Measurements from ENCODE around the gene LRRC3C. TPM values are rescaled to one million over a fixed set of nuclear protein-coding genes. Genes with fewer than 3 reads are reported as not detected.

Gene LRRC3C
- total and polyA plus RNA-seq, 10 donors, result 0.08 TPM; not detected in 9

DNA sequence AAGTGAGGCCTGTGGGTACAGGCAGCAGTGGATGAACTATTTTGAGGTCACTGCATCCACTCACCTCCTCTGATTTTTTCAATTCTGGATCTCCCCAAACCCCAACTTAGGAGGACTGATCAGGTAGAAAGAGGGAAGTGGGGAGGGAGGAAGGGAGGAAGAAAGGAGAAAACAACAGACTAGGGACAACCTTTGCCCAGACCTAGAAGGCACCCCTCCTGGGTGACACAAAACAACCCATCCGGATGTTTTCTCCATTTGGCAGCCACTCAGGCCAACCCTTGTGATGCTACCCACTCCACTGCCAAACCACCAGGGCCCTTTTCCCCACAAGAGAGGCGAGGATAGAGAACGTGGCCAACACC is 2.9 kb upstream of the LRRC3C start:
- Histone ChIP-seq H3K9me3 (no peaks in the 10 kb centered on the region), H3K27me3 (replicated peaks in 1 of 7) (no peaks in the 10 kb centered on the region), H3K36me3 (peaks cover 3 to 48% (median 36%) of the 10 kb centered on the region in 6 donors), H3K27ac (peak overlapping the region in 5 of 8 donors; percentile 10 to 93 (median 88)), H3K4me1 (peaks cover 38 to 98% (median 83%) of the 10 kb centered on the region in 6 donors), H3K4me3 (peak overlapping the region in 1 of 8 donors; percentile 97)
- WGBS, 5 donors, result 67 to 93% (median 83%) methylated on average over 3 of the region's 3 CpGs
- TF ChIP-seq, protein P1, sequence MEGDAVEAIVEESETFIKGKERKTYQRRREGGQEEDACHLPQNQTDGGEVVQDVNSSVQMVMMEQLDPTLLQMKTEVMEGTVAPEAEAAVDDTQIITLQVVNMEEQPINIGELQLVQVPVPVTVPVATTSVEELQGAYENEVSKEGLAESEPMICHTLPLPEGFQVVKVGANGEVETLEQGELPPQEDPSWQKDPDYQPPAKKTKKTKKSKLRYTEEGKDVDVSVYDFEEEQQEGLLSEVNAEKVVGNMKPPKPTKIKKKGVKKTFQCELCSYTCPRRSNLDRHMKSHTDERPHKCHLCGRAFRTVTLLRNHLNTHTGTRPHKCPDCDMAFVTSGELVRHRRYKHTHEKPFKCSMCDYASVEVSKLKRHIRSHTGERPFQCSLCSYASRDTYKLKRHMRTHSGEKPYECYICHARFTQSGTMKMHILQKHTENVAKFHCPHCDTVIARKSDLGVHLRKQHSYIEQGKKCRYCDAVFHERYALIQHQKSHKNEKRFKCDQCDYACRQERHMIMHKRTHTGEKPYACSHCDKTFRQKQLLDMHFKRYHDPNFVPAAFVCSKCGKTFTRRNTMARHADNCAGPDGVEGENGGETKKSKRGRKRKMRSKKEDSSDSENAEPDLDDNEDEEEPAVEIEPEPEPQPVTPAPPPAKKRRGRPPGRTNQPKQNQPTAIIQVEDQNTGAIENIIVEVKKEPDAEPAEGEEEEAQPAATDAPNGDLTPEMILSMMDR (IDR thresholded peaks at IDR 0.05 in 8 of 11, conservative IDR thresholded peaks at IDR 0.05 in 3 of 11), result no peak
- no peak for TF ChIP-seq POLR2A (IDR thresholded peaks at IDR 0.05)
- TF ChIP-seq POLR2AphosphoS5 (IDR thresholded peaks at IDR 0.05), result no peak
- intact Hi-C loops (cut with DNase I; ENCODE audit: low total_unique reads), result no loop called here
- no peak for DNase-seq

DNA sequence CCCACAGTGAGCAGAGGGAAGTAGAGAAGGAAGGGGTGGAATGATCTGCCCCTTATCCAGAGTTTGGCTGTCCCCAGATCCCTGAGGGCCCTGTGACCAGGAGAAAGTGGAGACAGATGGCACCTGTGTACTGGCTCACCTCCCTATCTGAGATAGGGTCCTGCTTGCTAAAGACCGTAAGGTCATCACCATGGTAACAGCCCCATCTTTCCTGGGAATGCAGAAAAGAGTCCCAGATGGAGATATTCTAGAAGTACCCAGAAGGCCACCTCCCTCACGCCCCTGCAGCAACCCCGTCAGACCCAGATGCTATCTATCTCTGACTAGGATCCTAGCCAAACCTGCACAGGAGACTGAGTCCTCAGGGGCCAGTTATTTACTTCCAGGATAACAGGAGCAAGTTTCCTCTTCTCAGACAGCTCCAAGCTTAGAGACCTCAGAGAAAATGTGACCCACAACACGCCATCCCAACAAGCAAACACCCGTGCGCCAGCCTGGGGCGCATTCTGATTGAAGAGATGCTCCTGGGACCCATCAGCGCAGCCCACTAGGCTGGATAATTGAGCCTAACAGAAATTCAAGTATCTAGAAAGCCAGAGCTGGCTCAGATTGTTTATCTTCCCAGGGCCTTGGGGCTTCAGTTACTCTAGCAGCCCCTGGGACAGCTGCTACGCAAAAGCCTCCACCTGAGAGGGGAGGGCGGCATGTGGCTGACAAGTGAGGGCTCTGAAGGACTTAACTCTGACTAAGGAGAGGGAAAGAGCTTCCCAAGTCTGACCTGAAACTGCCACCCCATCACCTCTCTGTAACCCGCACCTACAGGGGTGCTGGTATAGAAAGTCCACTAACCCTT is 2.0 kb upstream of the LRRC3C start:
- TF ChIP-seq POLR2AphosphoS5 (IDR thresholded peaks at IDR 0.05) (no peak), POLR2A (IDR thresholded peaks at IDR 0.05) (no peak)
- TF ChIP-seq, protein P1 (IDR thresholded peaks at IDR 0.05 in 8 of 11, conservative IDR thresholded peaks at IDR 0.05 in 3 of 11), result no peak
- no peak for DNase-seq
- H3K4me1 ChIP-seq, result peaks cover 37 to 93% (median 81%) of the 10 kb centered on the region in 6 donors
- peak overlapping the region in 6 of 8 donors; percentile 74 to 97 (median 95) for H3K4me3 ChIP-seq
- WGBS, 5 donors, result 82 to 93% (median 90%) methylated on average over 11 of the region's 11 CpGs
- peak overlapping the region in 6 of 8 donors; percentile 82 to 93 (median 87) for H3K27ac ChIP-seq
- H3K9me3 ChIP-seq, result no peaks in the 10 kb centered on the region
- H3K27me3 ChIP-seq (replicated peaks in 1 of 7), result no peaks in the 10 kb centered on the region
- peaks cover 3 to 40% (median 32%) of the 10 kb centered on the region in 6 donors for H3K36me3 ChIP-seq
- intact Hi-C loops (cut with DNase I; ENCODE audit: low total_unique reads), result no loop called here

DNA sequence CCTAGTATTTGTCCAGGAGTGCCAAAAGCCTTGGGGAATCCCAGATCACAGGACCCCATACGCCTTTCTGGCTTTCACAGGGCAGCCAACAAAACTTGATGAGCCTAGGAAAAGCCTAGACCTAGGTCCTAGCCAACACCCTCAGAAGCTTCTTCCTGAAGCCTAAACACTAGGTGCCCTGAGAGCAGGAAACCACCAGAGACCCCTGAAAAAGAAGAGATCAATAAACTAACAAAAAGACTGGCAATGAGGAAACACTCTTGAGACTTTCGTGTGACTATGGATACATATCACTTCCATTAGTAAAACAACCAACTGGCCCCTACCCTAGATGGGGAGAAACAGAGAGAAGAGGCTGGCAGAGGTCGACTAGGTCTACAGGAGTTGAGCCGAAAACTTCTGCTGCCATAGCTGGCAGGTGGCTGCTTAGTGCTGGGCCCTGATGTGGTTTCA is 1.4 kb upstream of the LRRC3C start:
- peaks cover 3 to 34% (median 29%) of the 10 kb centered on the region in 6 donors for H3K36me3 ChIP-seq
- H3K4me1 ChIP-seq, result peaks cover 34 to 86% (median 75%) of the 10 kb centered on the region in 6 donors
- intact Hi-C loops (cut with DNase I; ENCODE audit: low total_unique reads), result no loop called here
- H3K27me3 ChIP-seq (replicated peaks in 1 of 7), result no peaks in the 10 kb centered on the region
- no peaks in the 10 kb centered on the region for H3K9me3 ChIP-seq
- H3K27ac ChIP-seq, result peak overlapping the region; percentile 66 to 93 (median 86)
- peak overlapping the region in 7 of 8 donors; percentile 74 to 97 (median 95) for H3K4me3 ChIP-seq
- WGBS, 5 donors, result 6 to 33% (median 25%) methylated on average over 3 to 4 of the region's 4 CpGs
- no peak for DNase-seq
- TF ChIP-seq, protein P1 (IDR thresholded peaks at IDR 0.05 in 8 of 11, conservative IDR thresholded peaks at IDR 0.05 in 3 of 11), result no peak
- TF ChIP-seq POLR2AphosphoS5 (IDR thresholded peaks at IDR 0.05) (no peak), POLR2A (IDR thresholded peaks at IDR 0.05) (no peak)

DNA sequence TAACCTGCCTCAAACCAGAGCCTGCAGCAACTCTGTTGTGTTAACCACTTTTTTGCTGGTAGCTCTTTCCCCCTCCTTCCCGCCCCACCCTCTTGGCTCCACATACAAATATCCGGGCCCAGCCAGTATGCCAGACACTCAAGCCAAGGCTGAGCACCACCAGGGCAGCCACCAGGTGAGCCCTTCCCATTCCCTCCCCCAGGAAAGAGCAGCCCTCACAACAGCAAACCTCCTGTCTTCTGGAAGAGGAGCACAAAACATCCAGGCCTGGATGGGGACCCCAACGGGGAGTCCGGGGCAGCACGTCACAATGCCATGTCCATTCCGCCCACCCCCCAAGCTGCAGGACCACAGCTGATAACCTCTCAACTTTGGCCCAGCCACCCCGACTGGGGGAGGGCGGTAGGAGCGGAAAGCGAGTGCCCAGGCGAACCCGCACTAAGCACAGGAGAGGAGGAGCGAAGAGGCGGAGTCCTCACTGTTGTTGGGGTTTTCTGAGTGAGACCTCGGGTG is 888 bp upstream of the LRRC3C start:
- peak overlapping the region; percentile 66 to 97 (median 86) for H3K4me3 ChIP-seq
- H3K9me3 ChIP-seq, result no peaks in the 10 kb centered on the region
- H3K36me3 ChIP-seq, result peaks cover 3 to 29% (median 25%) of the 10 kb centered on the region in 6 donors
- WGBS, 5 donors, result 1 to 6% (median 2%) methylated on average over 4 to 15 of the region's 15 CpGs
- peak; percentile 89 for DNase-seq
- peaks cover 32 to 81% (median 70%) of the 10 kb centered on the region in 6 donors for H3K4me1 ChIP-seq
- intact Hi-C loops (cut with DNase I; ENCODE audit: low total_unique reads), result no loop called here
- no peaks in the 10 kb centered on the region for H3K27me3 ChIP-seq (replicated peaks in 1 of 7)
- peak in 1 of 3 donors; percentile 12 for TF ChIP-seq POLR2AphosphoS5 (IDR thresholded peaks at IDR 0.05)
- TF ChIP-seq, protein P1 (IDR thresholded peaks at IDR 0.05 in 8 of 11, conservative IDR thresholded peaks at IDR 0.05 in 3 of 11), result no peak
- peak overlapping the region; percentile 66 to 93 (median 86) for H3K27ac ChIP-seq
